Measurements from ENCODE around the gene RAX2. TPM values are rescaled to one million over a fixed set of nuclear protein-coding genes. Genes with fewer than 3 reads are reported as not detected.

Gene RAX2
- polyA plus RNA-seq, 1 donor from 2014 or later, result not detected

- Histone ChIP-seq H3K27me3 (ENCODE audit: insufficient read depth, low read depth, low read length) (peaks cover 14% of the 10 kb centered on the region), H3K4me2 (ENCODE audit: low read length) (no peak overlapping the region)
Measured at GRCh38 chr19:3721131-3721886, 50.7 kb downstream of the RAX2 start.

GRCh38 chr19:3720349-3720917 is 51.6 kb downstream of the RAX2 start:
- H3K9ac ChIP-seq (ENCODE audit: low read length), result no peak overlapping the region
- H3K4me2 ChIP-seq (ENCODE audit: low read length), result no peak overlapping the region
- no peaks in the 10 kb centered on the region for H3K9me3 ChIP-seq (ENCODE audit: low read length)
- H2AFZ ChIP-seq (ENCODE audit: low read depth, low read length), result no peak overlapping the region
- no peaks in the 10 kb centered on the region for H3K36me3 ChIP-seq (ENCODE audit: insufficient read depth, low read length)
- H3K4me3 ChIP-seq (ENCODE audit: low read length), result no peak overlapping the region
- no peaks in the 10 kb centered on the region for H3K9me2 ChIP-seq (ENCODE audit: insufficient read depth, low read length)
- no peaks in the 10 kb centered on the region for H3F3A ChIP-seq (ENCODE audit: insufficient read depth, low read length, poor library complexity, severe bottlenecking)
- peaks cover 14% of the 10 kb centered on the region for H3K27me3 ChIP-seq (ENCODE audit: insufficient read depth, low read depth, low read length)
- H3K27ac ChIP-seq (ENCODE audit: low read length), result no peak overlapping the region
- no peaks in the 10 kb centered on the region for H3K79me2 ChIP-seq (replicated peaks; ENCODE audit: insufficient read depth, low read length)
- no peaks in the 10 kb centered on the region for H4K20me1 ChIP-seq (ENCODE audit: insufficient read depth)
- TF ChIP-seq SMC3 (conservative IDR thresholded peaks at IDR 0.05; ENCODE audit: poor library complexity) (no peak), EZH2 (IDR thresholded peaks at IDR 0.05; ENCODE audit: borderline replicate concordance, insufficient read depth, low read length, poor library complexity, severe bottlenecking) (no peak), POLR2AphosphoS5 (IDR thresholded peaks at IDR 0.05) (no peak), TAF1 (IDR thresholded peaks at IDR 0.05; ENCODE audit: low read depth) (no peak), REST (IDR thresholded peaks at IDR 0.05; ENCODE audit: borderline replicate concordance) (no peak), MXI1 (conservative IDR thresholded peaks at IDR 0.05; ENCODE audit: poor library complexity, severe bottlenecking) (no peak), RAD21 (conservative IDR thresholded peaks at IDR 0.05) (no peak)

More at GRCh38 chr19:3721131-3721886, 50.7 kb downstream of the RAX2 start:
- H4K20me1 ChIP-seq (ENCODE audit: insufficient read depth), result no peaks in the 10 kb centered on the region
- no peaks in the 10 kb centered on the region for H3K79me2 ChIP-seq (replicated peaks; ENCODE audit: insufficient read depth, low read length)
- no peaks in the 10 kb centered on the region for H3K36me3 ChIP-seq (ENCODE audit: insufficient read depth, low read length)
- no peak overlapping the region for H2AFZ ChIP-seq (ENCODE audit: low read depth, low read length)
- no peaks in the 10 kb centered on the region for H3K9me3 ChIP-seq (ENCODE audit: low read length)
- H3K9ac ChIP-seq (ENCODE audit: low read length), result no peak overlapping the region
- no peaks in the 10 kb centered on the region for H3K9me2 ChIP-seq (ENCODE audit: insufficient read depth, low read length)
- H3F3A ChIP-seq (ENCODE audit: insufficient read depth, low read length, poor library complexity, severe bottlenecking), result no peaks in the 10 kb centered on the region
- TF ChIP-seq REST (IDR thresholded peaks at IDR 0.05; ENCODE audit: borderline replicate concordance) (no peak), POLR2AphosphoS5 (IDR thresholded peaks at IDR 0.05) (no peak), SMC3 (conservative IDR thresholded peaks at IDR 0.05; ENCODE audit: poor library complexity) (no peak), MXI1 (conservative IDR thresholded peaks at IDR 0.05; ENCODE audit: poor library complexity, severe bottlenecking) (no peak), CTCF (IDR thresholded peaks at IDR 0.05; ENCODE audit: poor library complexity, severe bottlenecking) (no peak)
- peak overlapping the region; percentile 43 for H3K4me3 ChIP-seq (ENCODE audit: low read length)
- H3K27ac ChIP-seq (ENCODE audit: low read length), result no peak overlapping the region
